Embryonic facial prominence (tissue), 1 donor: Measurements from ENCODE around the gene RRP12.

Experiments
- DNase-seq: peaks from one replicate; pipeline ENCODE4 v3.0.0-alpha.2; 2016; ENCODE audit errors: extremely low spot score

The RRP12 gene

GRCh38 chr10:97336446-97336845 lies 64.7 kb downstream of the RRP12 start:
- DNase-seq: no peak

GRCh38 chr10:97336006-97336405 lies 65.1 kb downstream of the RRP12 start:
- DNase-seq: no peak

- DNase-seq: no peak
Measured at GRCh38 chr10:97335188-97335619, 65.9 kb downstream of the RRP12 start.

- DNase-seq: peak; percentile 83
Measured at GRCh38 chr10:97334370-97335175, 66.6 kb downstream of the RRP12 start, which contains the start of gene FRAT2. Gene FRAT2 (minus strand): TSS chr10:97334729. CDS start chr10:97334572, 157 bp downstream.

- no peak for DNase-seq
Measured at GRCh38 chr10:97333601-97334369, 67.4 kb downstream of the RRP12 start.

GRCh38 chr10:97333351-97333600 lies 67.9 kb downstream of the RRP12 start:
- no peak for DNase-seq

GRCh38 chr10:97332591-97333350 lies 68.4 kb downstream of the RRP12 start:
- no peak for DNase-seq

GRCh38 chr10:97331153-97331703 lies 69.9 kb downstream of the RRP12 start:
- no peak for DNase-seq

- DNase-seq: no peak
Measured at GRCh38 chr10:97329766-97330165, 71.4 kb downstream of the RRP12 start.

- DNase-seq: no peak
Measured at GRCh38 chr10:97328646-97329453, 72.3 kb downstream of the RRP12 start.

GRCh38 chr10:97327348-97328294 lies 73.5 kb downstream of the RRP12 start:
- no peak for DNase-seq

GRCh38 chr10:97325754-97326153 lies 75.4 kb downstream of the RRP12 start:
- DNase-seq: no peak

GRCh38 chr10:97323501-97323900 lies 77.6 kb downstream of the RRP12 start:
- no peak for DNase-seq

- DNase-seq: no peak
Measured at GRCh38 chr10:97321804-97322190, 79.3 kb downstream of the RRP12 start.

- DNase-seq: no peak
Measured at GRCh38 chr10:97321032-97321803, 79.9 kb downstream of the RRP12 start.

GRCh38 chr10:97320480-97321031 lies 80.6 kb downstream of the RRP12 start:
- DNase-seq: no peak

- DNase-seq: no peak
Measured at GRCh38 chr10:97319671-97320479, 81.3 kb downstream of the RRP12 start.
